Endothelial cell of umbilical vein (primary cell): ENCODE measurements around the gene SEMA7A. TPM values are rescaled to one million over a fixed set of nuclear protein-coding genes. Genes with fewer than 3 reads are reported as not detected.

Experiments used
- BruUV-seq: library from RNA; stranded (reverse); fragments of 400-500 nt; replicated peaks from 2 replicates; lab custom pipeline; 2021; lab: Mats Ljungman, UMichigan
- CTCF ChIA-PET: fragments of 300-600, 350-600 bp; sonication (Branson Sonifier 250); formaldehyde crosslinking; loops from one replicate; lab custom pipeline; 2021; ENCODE audit warnings: antibody characterized with exemption, inconsistent platforms; lab: Charles Lee
- POLR2A ChIA-PET: fragments of 300-600, 350-600 bp; sonication (Branson Sonifier 250); formaldehyde crosslinking; loops from one replicate; lab custom pipeline; 2021; ENCODE audit warnings: antibody characterized with exemption, inconsistent platforms; lab: Charles Lee
- DNase-seq: peaks from one replicate; pipeline ENCODE4 v3.0.0-alpha.2; 2011; ENCODE audit warnings: low read depth, low spot score
- FAIRE-seq: peaks from 2 replicates; lab custom pipeline; 2011; peaks lifted over from hg19 to GRCh38; lab: Jason Lieb, UNC
- H2AFZ ChIP-seq: 2 replicates; pipeline ENCODE4 v1.6.0; 2012; ENCODE audit warnings: low read depth, low read length, control low read depth, inconsistent platforms
- H3K27ac ChIP-seq: 2 replicates; pipeline ENCODE4 v1.5.1; 2011; ENCODE audit warnings: low read depth, mild to moderate bottlenecking, control low read depth, low read length, moderate library complexity; ENCODE audit not compliant: insufficient read depth
- H3K27me3 ChIP-seq, 2 experiments: 2 replicates each; pipeline versions ENCODE4 v1.6.0 to v1.6.1; 2011; ENCODE audit warnings: low read length in 2 of 2, mixed read lengths in 1 of 2; ENCODE audit not compliant: control insufficient read depth in 2 of 2, insufficient read depth in 2 of 2
- H3K36me3 ChIP-seq, 2 experiments: 2 replicates in 1 of 2; 3 replicates in 1 of 2; pipeline ENCODE4 v1.5.1; 2011; ENCODE audit warnings: low read length in 2 of 2, mild to moderate bottlenecking in 1 of 2, moderate library complexity in 1 of 2; ENCODE audit not compliant: control insufficient read depth in 2 of 2, insufficient read depth in 2 of 2; ENCODE audit errors: extremely low read depth in 1 of 2
- H3K4me1 ChIP-seq: 3 replicates; pipeline ENCODE4 v1.5.1; 2011; ENCODE audit warnings: mild to moderate bottlenecking, low read length; ENCODE audit not compliant: control insufficient read depth, insufficient read depth; ENCODE audit errors: extremely low read depth
- H3K4me2 ChIP-seq: 2 replicates; pipeline ENCODE4 v1.6.1; 2011; ENCODE audit warnings: low read length, control low read depth, mixed read lengths; ENCODE audit not compliant: insufficient read depth
- H3K4me3 ChIP-seq, 3 experiments: fragments of 200-600 bp in 1 of 3; sonication (generic), shearing (Covaris generic) in 1 of 3; replicated peaks in 1 of 3; 2 replicates each; pipeline ENCODE4 v1.5.1; 2011 to 2016; ENCODE audit warnings: control low read depth in 3 of 3, low read length in 3 of 3, mild to moderate bottlenecking in 2 of 3, inconsistent platforms in 1 of 3, low read depth in 1 of 3, moderate library complexity in 1 of 3; ENCODE audit not compliant: insufficient read depth in 1 of 3
- H3K79me2 ChIP-seq: 2 replicates; pipeline ENCODE4 v1.6.0; 2012; ENCODE audit warnings: low read length, inconsistent platforms; ENCODE audit not compliant: control insufficient read depth, insufficient read depth
- H3K9ac ChIP-seq: replicated peaks from 2 replicates; pipeline ENCODE3; 2011; ENCODE audit warnings: low read length, control low read depth; ENCODE audit not compliant: insufficient read depth; ENCODE audit errors: extremely low read depth
- H3K9me1 ChIP-seq: replicated peaks from 3 replicates; pipeline ENCODE4 v1.6.0; 2011; ENCODE audit warnings: mild to moderate bottlenecking, low read length; ENCODE audit not compliant: control insufficient read depth, insufficient read depth; ENCODE audit errors: extremely low read depth
- H3K9me3 ChIP-seq: replicated peaks from 2 replicates; pipeline ENCODE4 v1.5.1; 2012; ENCODE audit warnings: low read length, inconsistent platforms; ENCODE audit not compliant: control insufficient read depth, insufficient read depth
- H4K20me1 ChIP-seq: replicated peaks from 2 replicates; pipeline ENCODE3; 2011; ENCODE audit warnings: mild to moderate bottlenecking, low read length; ENCODE audit not compliant: control insufficient read depth, insufficient read depth; ENCODE audit errors: extremely low read depth
- EZH2 ChIP-seq: IDR thresholded peaks from 2 replicates; pipeline ENCODE4 v1.6.1; 2012; ENCODE audit warnings: borderline replicate concordance, low read depth, mild to moderate bottlenecking, moderate library complexity, low read length, inconsistent platforms; ENCODE audit not compliant: severe bottlenecking
- FOS ChIP-seq: IDR thresholded peaks from 2 replicates; pipeline ENCODE4 v1.6.1; 2011; ENCODE audit warnings: mild to moderate bottlenecking, low read length, moderate library complexity, borderline replicate concordance; ENCODE audit not compliant: insufficient read depth
- GATA2 ChIP-seq: IDR thresholded peaks from 2 replicates; pipeline ENCODE4 v1.7.0; 2011; ENCODE audit warnings: low read depth, mild to moderate bottlenecking, moderate library complexity, mixed read lengths, low read length; ENCODE audit not compliant: insufficient read length, insufficient read depth
- JUN ChIP-seq: IDR thresholded peaks from 2 replicates; pipeline ENCODE4 v1.6.1; 2011; ENCODE audit warnings: borderline replicate concordance, low read depth; ENCODE audit not compliant: insufficient read length, insufficient read depth
- MAX ChIP-seq: IDR thresholded peaks from 2 replicates; pipeline ENCODE4 v1.6.1; 2011; ENCODE audit not compliant: insufficient read depth, insufficient read length
- MYC ChIP-seq: IDR thresholded peaks from one replicate; pipeline ENCODE4 v1.6.1; 2011; ENCODE audit warnings: mild to moderate bottlenecking, low read depth, low read length
- POLR2A ChIP-seq: IDR thresholded peaks from 2 replicates; pipeline ENCODE4 v1.6.1; 2012; ENCODE audit warnings: low read depth, mild to moderate bottlenecking, control low read depth, low read length
- POLR2AphosphoS5 ChIP-seq: IDR thresholded peaks from 2 replicates; pipeline ENCODE4 v1.6.1; 2012; ENCODE audit warnings: low read depth, mild to moderate bottlenecking, control low read depth, low read length, moderate library complexity; ENCODE audit not compliant: insufficient read depth
- dilution Hi-C: fragments of 300-500 bp; cut with MboI; formaldehyde crosslinking; loops from one replicate; pipeline ENCODE4 v1.15.0; 2019; ENCODE audit warnings: low sequenced_read_pairs; ENCODE audit not compliant: extremely low pct_ligation_motif_present
- intact Hi-C: fragments of 100-400 bp; cut with micrococcal nuclease; formaldehyde crosslinking; loops from one replicate; pipeline ENCODE4 v1.10.0; 2022
- polyA plus RNA-seq, 4 experiments: library from polyadenylated mRNA; depleted of rRNA in 3 of 4; stranded (reverse) in 3 of 4; unstranded in 1 of 4; fragments of >200 nt; gene quantifications; 2 replicates each; pipeline versions ENCODE4 v1.2.1 to v1.2.3, GENCODE V29; 2011 to 2012; ENCODE audit warnings: missing spikeins in 1 of 4
- total RNA-seq: library from RNA; stranded (reverse); gene quantifications from 2 replicates; pipeline ENCODE4 v1.2.3, GENCODE V29; 2021
- TF ChIP-seq, protein P1 (sequence below), 2 donors: IDR thresholded peaks; 1 replicate in 1 of 2; 2 replicates in 1 of 2; pipeline ENCODE4 v1.5.1; 2011; ENCODE audit warnings: low read length in 2 of 2, mild to moderate bottlenecking in 2 of 2, moderate library complexity in 2 of 2, control low read depth in 1 of 2, inconsistent platforms in 1 of 2, low read depth in 1 of 2; ENCODE audit not compliant: insufficient read depth in 1 of 2; ENCODE audit errors: extremely low read depth in 1 of 2

Gene SEMA7A
- total and polyA plus RNA-seq, 2 donors (not counting 3 experiments of a cell fraction or from before 2014, with no cell fraction given) = 1.7 to 2.0 TPM

DNA sequence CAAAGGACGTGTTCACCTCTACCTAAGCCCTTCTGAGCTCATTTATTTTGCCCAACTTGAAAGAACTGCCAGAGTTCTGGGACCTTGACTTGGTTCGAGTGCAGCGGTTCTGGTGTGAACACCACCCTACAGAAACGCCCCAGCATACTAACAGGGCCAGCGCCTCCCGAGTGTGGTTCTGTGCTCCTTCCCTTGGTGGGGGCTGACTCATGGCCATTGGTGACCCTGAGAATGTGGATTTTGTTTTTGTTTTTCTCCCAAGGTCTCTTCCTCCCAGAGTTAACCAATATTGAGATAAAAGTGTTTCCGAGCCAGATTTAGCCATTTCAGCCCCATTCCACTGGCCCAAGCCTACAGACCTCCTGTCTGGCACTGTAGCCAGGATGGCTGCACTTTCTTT lies 27.9 kb downstream of the SEMA7A start:
- H2AFZ ChIP-seq = no peak overlapping the region
- peaks cover 3% of the 10 kb centered on the region for H3K4me1 ChIP-seq
- TF ChIP-seq GATA2 (no peak), MYC (no peak), POLR2AphosphoS5 (no peak), EZH2 (no peak), POLR2A (no peak), FOS (no peak), MAX (no peak), JUN (no peak)
- TF ChIP-seq, protein P1, sequence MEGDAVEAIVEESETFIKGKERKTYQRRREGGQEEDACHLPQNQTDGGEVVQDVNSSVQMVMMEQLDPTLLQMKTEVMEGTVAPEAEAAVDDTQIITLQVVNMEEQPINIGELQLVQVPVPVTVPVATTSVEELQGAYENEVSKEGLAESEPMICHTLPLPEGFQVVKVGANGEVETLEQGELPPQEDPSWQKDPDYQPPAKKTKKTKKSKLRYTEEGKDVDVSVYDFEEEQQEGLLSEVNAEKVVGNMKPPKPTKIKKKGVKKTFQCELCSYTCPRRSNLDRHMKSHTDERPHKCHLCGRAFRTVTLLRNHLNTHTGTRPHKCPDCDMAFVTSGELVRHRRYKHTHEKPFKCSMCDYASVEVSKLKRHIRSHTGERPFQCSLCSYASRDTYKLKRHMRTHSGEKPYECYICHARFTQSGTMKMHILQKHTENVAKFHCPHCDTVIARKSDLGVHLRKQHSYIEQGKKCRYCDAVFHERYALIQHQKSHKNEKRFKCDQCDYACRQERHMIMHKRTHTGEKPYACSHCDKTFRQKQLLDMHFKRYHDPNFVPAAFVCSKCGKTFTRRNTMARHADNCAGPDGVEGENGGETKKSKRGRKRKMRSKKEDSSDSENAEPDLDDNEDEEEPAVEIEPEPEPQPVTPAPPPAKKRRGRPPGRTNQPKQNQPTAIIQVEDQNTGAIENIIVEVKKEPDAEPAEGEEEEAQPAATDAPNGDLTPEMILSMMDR (IDR thresholded peaks at IDR 0.05; ENCODE audit: extremely low read depth in 1 of 2, insufficient read depth in 1 of 2, low read depth in 1 of 2, low read length in 2 of 2) = no peak
- no peak for FAIRE-seq
- no peak overlapping the region for H3K4me2 ChIP-seq
- H3K27me3 ChIP-seq = peaks cover 0 to 17% of the 10 kb centered on the region in 2 experiments
- intact Hi-C loops (no loop called here), dilution Hi-C loops (no loop called here)
- ChIA-PET CTCF (interaction anchor here (0.7 to 1.5 kb wide), 3 partner anchors 14 to 84 kb away, joined by 3 to 4 read pairs (median 3); no protein-coding TSS in a partner anchor), POLR2A (interaction anchor here (0.6 kb wide), 1 partner anchor 54 kb away, joined by 4 read pairs; no protein-coding TSS in a partner anchor)
- BruUV-seq = no TSS peak
- no peaks in the 10 kb centered on the region for H4K20me1 ChIP-seq
- H3K27ac ChIP-seq = no peak overlapping the region
- no peaks in the 10 kb centered on the region for H3K9me3 ChIP-seq
- no peaks in the 10 kb centered on the region for H3K36me3 ChIP-seq
- H3K79me2 ChIP-seq = no peaks in the 10 kb centered on the region
- no peaks in the 10 kb centered on the region for H3K9me1 ChIP-seq
- H3K4me3 ChIP-seq = no peak overlapping the region
- no peak overlapping the region for H3K9ac ChIP-seq
- DNase-seq = no peak
